ENCODE measurements around the gene OBSCN.

Gene OBSCN

DNA sequence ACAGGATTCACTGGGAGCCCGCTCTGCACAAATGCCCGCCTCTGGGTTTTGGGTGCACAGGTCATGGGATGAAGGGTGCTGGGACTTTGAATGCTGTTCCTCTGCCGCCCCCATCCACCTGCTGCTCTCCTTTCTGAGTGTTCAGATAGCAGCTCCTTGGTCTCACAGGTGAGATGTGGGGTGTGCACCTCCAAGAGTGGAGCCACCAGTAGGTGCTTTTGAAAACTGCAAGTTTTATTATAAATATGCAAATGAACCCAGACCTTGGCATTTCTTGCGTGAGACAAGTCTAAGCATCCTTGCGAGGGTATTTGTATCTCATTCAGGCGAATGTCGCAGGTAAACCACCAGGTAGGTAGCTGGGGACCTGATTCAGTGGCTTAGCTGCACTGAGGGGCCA is 30.2 kb downstream of the OBSCN start:
- no peak for DNase-seq (ENCODE audit: low read depth in 1 of 2, low spot score in 1 of 2)
- Histone ChIP-seq H3K27ac (replicated peaks) (no peak overlapping the region), H3K4me3 (replicated peaks; ENCODE audit: insufficient read depth, low read length) (no peak overlapping the region), H3K27me3 (ENCODE audit: insufficient read depth, poor library complexity, severe bottlenecking) (no peaks in the 10 kb centered on the region)
- no peak for TF ChIP-seq GABPA (IDR thresholded peaks at IDR 0.05; ENCODE audit: low read depth)
- TF ChIP-seq REST (IDR thresholded peaks at IDR 0.05; ENCODE audit: insufficient replicate concordance, low read depth) = no peak
- TF ChIP-seq SPI1 (IDR thresholded peaks at IDR 0.05; ENCODE audit: borderline replicate concordance, low read depth) = no peak
- no peak for TF ChIP-seq POLR2AphosphoS5 (IDR thresholded peaks at IDR 0.05; ENCODE audit: low read depth)
- no peak for TF ChIP-seq CTCF (IDR thresholded peaks at IDR 0.05; ENCODE audit: insufficient read depth, low read length)

DNA sequence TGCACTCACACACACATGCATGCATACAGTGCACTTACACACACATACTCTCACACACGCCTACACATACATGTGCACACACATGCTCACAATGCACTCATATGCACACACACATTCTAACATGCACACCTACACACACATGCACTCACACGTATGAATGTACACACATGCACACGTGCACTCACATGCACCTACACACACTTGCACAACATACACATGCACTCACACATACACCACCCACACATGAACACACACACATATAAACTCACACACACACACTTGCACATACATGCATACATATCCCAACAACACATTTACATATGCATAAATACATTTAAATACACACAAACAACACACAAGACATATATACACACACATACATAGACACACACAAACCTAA is 30.6 kb downstream of the OBSCN start:
- TF ChIP-seq CTCF (IDR thresholded peaks at IDR 0.05; ENCODE audit: insufficient read depth, low read length) = no peak
- TF ChIP-seq SPI1 (IDR thresholded peaks at IDR 0.05; ENCODE audit: borderline replicate concordance, low read depth) = no peak
- TF ChIP-seq REST (IDR thresholded peaks at IDR 0.05; ENCODE audit: insufficient replicate concordance, low read depth) = no peak
- TF ChIP-seq POLR2AphosphoS5 (IDR thresholded peaks at IDR 0.05; ENCODE audit: low read depth) = no peak
- TF ChIP-seq GABPA (IDR thresholded peaks at IDR 0.05; ENCODE audit: low read depth) = no peak
- Histone ChIP-seq H3K27me3 (ENCODE audit: insufficient read depth, poor library complexity, severe bottlenecking) (no peaks in the 10 kb centered on the region), H3K4me3 (replicated peaks; ENCODE audit: insufficient read depth, low read length) (no peak overlapping the region), H3K27ac (replicated peaks) (no peak overlapping the region)
- DNase-seq (ENCODE audit: low read depth in 1 of 2, low spot score in 1 of 2) = no peak

- TF ChIP-seq SPI1 (IDR thresholded peaks at IDR 0.05; ENCODE audit: borderline replicate concordance, low read depth) = no peak
- TF ChIP-seq POLR2AphosphoS5 (IDR thresholded peaks at IDR 0.05; ENCODE audit: low read depth) = no peak
- TF ChIP-seq CTCF (IDR thresholded peaks at IDR 0.05; ENCODE audit: insufficient read depth, low read length) = no peak
- TF ChIP-seq GABPA (IDR thresholded peaks at IDR 0.05; ENCODE audit: low read depth) = no peak
- TF ChIP-seq REST (IDR thresholded peaks at IDR 0.05; ENCODE audit: insufficient replicate concordance, low read depth) = no peak
- Histone ChIP-seq H3K27ac (replicated peaks) (no peak overlapping the region), H3K27me3 (ENCODE audit: insufficient read depth, poor library complexity, severe bottlenecking) (no peaks in the 10 kb centered on the region), H3K4me3 (replicated peaks; ENCODE audit: insufficient read depth, low read length) (no peak overlapping the region)
- no peak for DNase-seq (ENCODE audit: low read depth in 1 of 2, low spot score in 1 of 2)
Measured at GRCh38 chr1:228240411-228241240, 32.8 kb downstream of the OBSCN start.

All from HL-60 (cell line).